Measurements from ENCODE around the gene PCBP2.
A peak's percentile ranks its signal among the peaks of the same experiment; 100 is the strongest.

The PCBP2 gene

GRCh38 chr12:53508534-53509170 is 56.8 kb downstream of the PCBP2 start:
- TF ChIP-seq CTCF (IDR thresholded peaks at IDR 0.05; ENCODE audit: borderline replicate concordance, insufficient read depth, low read depth, low read length) = peak; percentile 85
- H3K4me3 ChIP-seq (ENCODE audit: low read depth, low read length) = no peak overlapping the region

GRCh38 chr12:53510181-53510812 is 58.4 kb downstream of the PCBP2 start:
- H3K4me3 ChIP-seq (ENCODE audit: low read depth, low read length) = no peak overlapping the region
- TF ChIP-seq CTCF (IDR thresholded peaks at IDR 0.05; ENCODE audit: borderline replicate concordance, insufficient read depth, low read depth, low read length) = no peak

- TF ChIP-seq CTCF (IDR thresholded peaks at IDR 0.05; ENCODE audit: borderline replicate concordance, insufficient read depth, low read depth, low read length) = no peak
- H3K4me3 ChIP-seq (ENCODE audit: low read depth, low read length) = no peak overlapping the region
Measured at GRCh38 chr12:53513712-53514410, 62.0 kb downstream of the PCBP2 start.

GRCh38 chr12:53514628-53515290 is 62.9 kb downstream of the PCBP2 start:
- H3K4me3 ChIP-seq (ENCODE audit: low read depth, low read length) = no peak overlapping the region
- TF ChIP-seq CTCF (IDR thresholded peaks at IDR 0.05; ENCODE audit: borderline replicate concordance, insufficient read depth, low read depth, low read length) = no peak

GRCh38 chr12:53515291-53515680 is 63.4 kb downstream of the PCBP2 start:
- no peak overlapping the region for H3K4me3 ChIP-seq (ENCODE audit: low read depth, low read length)
- TF ChIP-seq CTCF (IDR thresholded peaks at IDR 0.05; ENCODE audit: borderline replicate concordance, insufficient read depth, low read depth, low read length) = no peak

- TF ChIP-seq CTCF (IDR thresholded peaks at IDR 0.05; ENCODE audit: borderline replicate concordance, insufficient read depth, low read depth, low read length) = no peak
- H3K4me3 ChIP-seq (ENCODE audit: low read depth, low read length) = no peak overlapping the region
Measured at GRCh38 chr12:53516758-53517455, 65.0 kb downstream of the PCBP2 start.

All from GM12875 (cell line).